Nephron (organoid): ENCODE results near the gene CBLL1.

Experiments used
- H3K27ac Mint-ChIP-seq, 3 experiments: 2 replicates each; pipeline ENCODE4 v1.8.0; 2020; ENCODE audit warnings: mixed read lengths in 3 of 3, mild to moderate bottlenecking in 2 of 3, moderate library complexity in 1 of 3
- H3K27me3 Mint-ChIP-seq: 2 replicates; pipeline ENCODE4 v1.8.0; 2021; ENCODE audit warnings: low read depth, mild to moderate bottlenecking, moderate library complexity, mixed read lengths
- H3K36me3 Mint-ChIP-seq: 2 replicates; pipeline ENCODE4 v1.8.0; 2020; ENCODE audit warnings: low read depth, mixed read lengths
- H3K4me1 Mint-ChIP-seq: 2 replicates; pipeline ENCODE4 v1.8.0; 2020; ENCODE audit warnings: mixed read lengths
- H3K4me3 Mint-ChIP-seq, 3 experiments: 2 replicates each; pipeline ENCODE4 v1.8.0; 2020; ENCODE audit warnings: mild to moderate bottlenecking in 3 of 3, mixed read lengths in 3 of 3, moderate library complexity in 2 of 3
- H3K9me3 Mint-ChIP-seq: 2 replicates; pipeline ENCODE4 v1.8.0; 2020; ENCODE audit warnings: mixed read lengths
- CTCF ChIP-seq, 3 experiments: fragments of 200-600 bp; sonication (generic); IDR thresholded peaks; one replicate each; pipeline ENCODE4 v1.5.0; 2021; ENCODE audit warnings: antibody characterized with exemption in 3 of 3; ENCODE audit not compliant: unreplicated experiment in 3 of 3

The CBLL1 gene

GRCh38 chr7:107726356-107727130, 17.4 kb upstream of the CBLL1 start:
- Mint-ChIP-seq H3K36me3 (no peaks in the 10 kb centered on the region), H3K27ac (no peak overlapping the region), H3K9me3 (no peaks in the 10 kb centered on the region), H3K27me3 (peaks cover 31% of the 10 kb centered on the region), H3K4me1 (no peaks in the 10 kb centered on the region), H3K4me3 (no peak overlapping the region)
- TF ChIP-seq CTCF (IDR thresholded peaks at IDR 0.05; ENCODE audit: unreplicated experiment in 3 of 3), result no peak

GRCh38 chr7:107728276-107728675, 15.7 kb upstream of the CBLL1 start:
- Mint-ChIP-seq H3K27ac (no peak overlapping the region), H3K27me3 (peaks cover 31% of the 10 kb centered on the region), H3K9me3 (peaks cover 7% of the 10 kb centered on the region), H3K36me3 (no peaks in the 10 kb centered on the region), H3K4me1 (no peaks in the 10 kb centered on the region), H3K4me3 (no peak overlapping the region)
- TF ChIP-seq CTCF (IDR thresholded peaks at IDR 0.05; ENCODE audit: unreplicated experiment in 3 of 3), result no peak

GRCh38 chr7:107742678-107743566, 1.0 kb upstream of the CBLL1 start:
- peaks cover 23% of the 10 kb centered on the region for H3K4me1 Mint-ChIP-seq
- no peak for TF ChIP-seq CTCF (IDR thresholded peaks at IDR 0.05; ENCODE audit: unreplicated experiment in 3 of 3)
- peak overlapping the region; percentile 99 to 100 (median 100) for H3K27ac Mint-ChIP-seq
- peaks cover 12% of the 10 kb centered on the region for H3K27me3 Mint-ChIP-seq
- no peaks in the 10 kb centered on the region for H3K36me3 Mint-ChIP-seq
- H3K4me3 Mint-ChIP-seq, result peak overlapping the region; percentile 96 to 100 (median 97)
- no peaks in the 10 kb centered on the region for H3K9me3 Mint-ChIP-seq

- Mint-ChIP-seq H3K27me3 (peaks cover 6% of the 10 kb centered on the region), H3K27ac (peak overlapping the region; percentile 99 to 100 (median 100)), H3K4me1 (peaks cover 23% of the 10 kb centered on the region), H3K4me3 (peak overlapping the region; percentile 96 to 100 (median 97)), H3K9me3 (no peaks in the 10 kb centered on the region), H3K36me3 (no peaks in the 10 kb centered on the region)
- no peak for TF ChIP-seq CTCF (IDR thresholded peaks at IDR 0.05; ENCODE audit: unreplicated experiment in 3 of 3)
These were observed 406 bp downstream of the CBLL1 start for GRCh38 chr7:107744345-107744750.

GRCh38 chr7:107746006-107746405, 2.1 kb downstream of the CBLL1 start:
- Mint-ChIP-seq H3K36me3 (peaks cover 7% of the 10 kb centered on the region), H3K27ac (no peak overlapping the region), H3K4me3 (peak overlapping the region; percentile 78 to 97 (median 96)), H3K9me3 (no peaks in the 10 kb centered on the region), H3K4me1 (peaks cover 23% of the 10 kb centered on the region), H3K27me3 (no peaks in the 10 kb centered on the region)
- no peak for TF ChIP-seq CTCF (IDR thresholded peaks at IDR 0.05; ENCODE audit: unreplicated experiment in 3 of 3)
